HG02840 (cell line): ENCODE results near the gene ALPK3.

Source experiments
- ATAC-seq: cut with Tn5 transposase; IDR thresholded peaks from one replicate; pipeline ENCODE4 v1.9.1; 2021; ENCODE audit warnings: mild to moderate bottlenecking, moderate library complexity, moderate number of reproducible peaks; ENCODE audit not compliant: unreplicated experiment, low FRiP score

The ALPK3 gene, protein sequence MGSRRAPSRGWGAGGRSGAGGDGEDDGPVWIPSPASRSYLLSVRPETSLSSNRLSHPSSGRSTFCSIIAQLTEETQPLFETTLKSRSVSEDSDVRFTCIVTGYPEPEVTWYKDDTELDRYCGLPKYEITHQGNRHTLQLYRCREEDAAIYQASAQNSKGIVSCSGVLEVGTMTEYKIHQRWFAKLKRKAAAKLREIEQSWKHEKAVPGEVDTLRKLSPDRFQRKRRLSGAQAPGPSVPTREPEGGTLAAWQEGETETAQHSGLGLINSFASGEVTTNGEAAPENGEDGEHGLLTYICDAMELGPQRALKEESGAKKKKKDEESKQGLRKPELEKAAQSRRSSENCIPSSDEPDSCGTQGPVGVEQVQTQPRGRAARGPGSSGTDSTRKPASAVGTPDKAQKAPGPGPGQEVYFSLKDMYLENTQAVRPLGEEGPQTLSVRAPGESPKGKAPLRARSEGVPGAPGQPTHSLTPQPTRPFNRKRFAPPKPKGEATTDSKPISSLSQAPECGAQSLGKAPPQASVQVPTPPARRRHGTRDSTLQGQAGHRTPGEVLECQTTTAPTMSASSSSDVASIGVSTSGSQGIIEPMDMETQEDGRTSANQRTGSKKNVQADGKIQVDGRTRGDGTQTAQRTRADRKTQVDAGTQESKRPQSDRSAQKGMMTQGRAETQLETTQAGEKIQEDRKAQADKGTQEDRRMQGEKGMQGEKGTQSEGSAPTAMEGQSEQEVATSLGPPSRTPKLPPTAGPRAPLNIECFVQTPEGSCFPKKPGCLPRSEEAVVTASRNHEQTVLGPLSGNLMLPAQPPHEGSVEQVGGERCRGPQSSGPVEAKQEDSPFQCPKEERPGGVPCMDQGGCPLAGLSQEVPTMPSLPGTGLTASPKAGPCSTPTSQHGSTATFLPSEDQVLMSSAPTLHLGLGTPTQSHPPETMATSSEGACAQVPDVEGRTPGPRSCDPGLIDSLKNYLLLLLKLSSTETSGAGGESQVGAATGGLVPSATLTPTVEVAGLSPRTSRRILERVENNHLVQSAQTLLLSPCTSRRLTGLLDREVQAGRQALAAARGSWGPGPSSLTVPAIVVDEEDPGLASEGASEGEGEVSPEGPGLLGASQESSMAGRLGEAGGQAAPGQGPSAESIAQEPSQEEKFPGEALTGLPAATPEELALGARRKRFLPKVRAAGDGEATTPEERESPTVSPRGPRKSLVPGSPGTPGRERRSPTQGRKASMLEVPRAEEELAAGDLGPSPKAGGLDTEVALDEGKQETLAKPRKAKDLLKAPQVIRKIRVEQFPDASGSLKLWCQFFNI (N-terminal part only)

DNA sequence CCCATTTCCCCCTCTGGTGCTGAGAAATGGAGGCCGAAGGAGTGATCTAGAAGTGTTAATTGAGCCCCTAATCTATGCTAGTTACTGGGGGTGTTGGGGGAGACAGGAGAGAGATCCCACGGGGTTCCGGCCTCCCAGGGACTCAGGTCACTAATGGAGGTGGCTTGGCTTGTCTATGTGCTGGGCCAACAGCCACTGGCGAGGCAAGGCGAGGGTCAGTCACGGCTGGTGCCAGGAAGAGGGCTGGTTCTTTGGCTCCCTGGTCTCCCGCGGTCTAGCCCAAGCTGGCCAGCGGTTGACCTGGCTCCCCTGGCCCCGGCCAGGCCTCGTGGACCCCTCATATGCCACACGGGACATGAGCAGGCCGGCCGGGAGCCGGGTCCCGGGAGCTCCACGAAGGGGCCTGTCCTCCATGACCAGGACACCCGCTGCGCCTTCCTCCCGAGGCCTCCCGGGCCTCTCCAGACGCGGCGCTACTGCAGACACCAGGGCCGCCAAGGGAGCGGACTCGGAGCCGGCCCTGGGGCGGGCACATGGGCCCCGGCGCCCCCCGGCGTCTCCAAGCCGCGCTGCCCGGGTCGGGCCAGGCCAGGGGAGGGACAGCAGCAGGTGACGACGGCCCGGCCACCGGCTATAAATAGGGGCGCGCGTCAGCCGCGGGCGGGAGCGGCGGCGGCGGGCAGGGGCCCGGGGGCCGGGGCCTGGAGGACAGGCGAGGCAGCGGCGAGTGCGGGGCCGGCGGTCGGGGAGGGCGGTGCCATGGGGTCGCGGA lies at the start of gene ALPK3:
Gene ALPK3, plus strand, starts transcription at position 663 of the 772 bp plus-strand sequence. Its CDS starts 97 bp downstream, at position 760.
- no peak for ATAC-seq

DNA sequence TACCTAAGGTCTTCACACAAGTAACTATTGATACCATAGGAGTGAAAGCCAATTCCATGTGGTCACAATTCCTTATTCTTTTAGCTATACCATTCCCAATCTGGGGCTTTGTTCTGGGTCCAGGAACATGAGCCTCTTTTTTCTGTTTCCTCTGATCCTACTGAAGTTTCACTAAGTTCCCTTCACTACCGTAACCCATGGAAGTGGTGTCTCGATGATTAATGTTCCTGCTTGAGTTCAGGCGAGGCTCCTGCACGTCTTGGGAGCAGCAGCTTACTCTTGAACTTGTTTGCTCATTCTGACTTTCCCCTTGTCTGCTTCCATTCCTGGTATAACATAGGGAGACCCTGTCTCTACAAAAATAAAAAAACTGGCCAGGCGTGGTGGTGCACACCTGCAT lies 45.1 kb upstream of the ALPK3 start:
- ATAC-seq, result no peak

DNA sequence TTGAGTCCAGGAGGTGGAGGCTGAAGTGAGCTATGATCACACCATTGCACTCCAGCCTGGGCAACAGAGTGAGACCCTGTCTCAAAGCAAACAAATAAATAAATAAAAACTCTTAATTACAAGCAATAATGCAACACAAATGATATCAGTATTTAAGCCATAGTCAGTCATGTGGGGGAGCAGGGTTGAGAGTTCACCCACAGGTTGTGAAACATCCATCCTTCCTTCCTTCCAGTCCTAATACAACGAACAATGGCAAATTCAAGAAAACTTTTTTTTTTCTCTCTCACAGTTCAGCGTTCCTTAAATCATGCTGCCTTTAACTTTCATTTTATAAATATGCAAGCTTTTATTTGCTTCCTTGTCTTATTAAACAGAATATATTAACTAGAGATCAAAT lies 44.7 kb upstream of the ALPK3 start:
- no peak for ATAC-seq

DNA sequence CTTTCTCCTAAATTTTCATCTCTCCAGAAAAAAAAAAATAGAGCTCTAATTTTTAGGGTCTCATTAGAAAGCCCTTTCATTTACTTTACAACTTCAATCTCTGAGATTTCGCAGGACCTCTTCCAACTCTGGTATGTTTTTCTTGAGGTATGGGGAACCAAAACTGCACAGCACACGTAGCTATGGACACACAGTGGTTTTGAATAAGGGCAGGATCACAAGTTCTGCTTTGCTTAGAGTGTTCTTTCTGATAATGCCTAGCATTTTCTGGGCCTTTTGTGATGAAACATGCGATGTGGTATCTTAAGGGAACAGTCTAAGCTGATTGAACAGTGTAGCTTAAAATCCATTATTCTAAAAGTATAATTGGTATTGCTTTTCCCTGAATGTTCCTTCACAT lies 43.4 kb upstream of the ALPK3 start:
- ATAC-seq, result no peak

DNA sequence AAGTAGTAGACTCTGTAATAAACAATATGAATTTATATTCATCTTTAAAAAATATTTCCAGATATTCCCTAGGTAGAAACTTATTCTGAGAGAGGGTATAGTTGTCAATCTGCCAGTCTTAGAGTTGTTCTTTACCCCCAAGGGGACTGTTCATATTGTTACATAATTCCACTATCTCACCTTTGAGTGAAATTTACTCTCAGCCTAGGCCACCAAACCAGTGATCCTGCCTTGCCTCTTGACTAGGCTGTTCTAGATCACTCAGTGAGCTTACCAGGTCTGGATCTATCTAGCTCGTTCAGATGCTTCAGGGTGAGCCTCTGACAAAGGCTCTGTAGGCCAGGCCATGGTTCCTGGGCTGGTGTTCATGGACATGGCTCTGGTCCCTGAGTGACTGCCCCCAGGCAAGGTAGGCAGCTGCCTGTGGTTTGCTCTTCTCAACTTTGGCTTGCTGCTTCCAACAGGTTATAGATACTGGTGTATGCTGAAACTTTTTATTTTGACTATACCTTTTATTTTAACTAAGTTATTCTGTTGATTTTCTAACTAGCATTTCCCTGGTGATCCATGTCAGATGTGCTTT lies 41.2 kb upstream of the ALPK3 start:
- no peak for ATAC-seq

DNA sequence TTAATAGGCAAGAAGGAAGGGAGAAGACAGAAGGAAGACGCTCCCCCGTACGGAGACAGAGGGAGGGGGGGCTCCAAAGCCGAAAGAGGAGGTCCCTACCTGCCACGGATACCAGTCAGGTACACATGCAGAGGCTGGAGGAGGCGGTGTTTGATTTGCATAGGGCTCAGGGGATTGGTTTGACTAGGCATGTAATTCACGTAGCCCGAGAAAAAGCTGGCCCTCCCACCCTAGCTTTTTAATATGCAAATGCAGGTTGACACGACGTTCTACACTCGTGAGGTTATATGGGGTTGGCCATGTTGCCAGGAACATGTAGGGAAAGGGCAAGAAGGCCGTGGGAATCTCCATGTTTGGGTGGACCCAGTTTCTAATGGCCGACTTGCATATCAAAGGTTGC lies 39.0 kb upstream of the ALPK3 start:
- no peak for ATAC-seq

DNA sequence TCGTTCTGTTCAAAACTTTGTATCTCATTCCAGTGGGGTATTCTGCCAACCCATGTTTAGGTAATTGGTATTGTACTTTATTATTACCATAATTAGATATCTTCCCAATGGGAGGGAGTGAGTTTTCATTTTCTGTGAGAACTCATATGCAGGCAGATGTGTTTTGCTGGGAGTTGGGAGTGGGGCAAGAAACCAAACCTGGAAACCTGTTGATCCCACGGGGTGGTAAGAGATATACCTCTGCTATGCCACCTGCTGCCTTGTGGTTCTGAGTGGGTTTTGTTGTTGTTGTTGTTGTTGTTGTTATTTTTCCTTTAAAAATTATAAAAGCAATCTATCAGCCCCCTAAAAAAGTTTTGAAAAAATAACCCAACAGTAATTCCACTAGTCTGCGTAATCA lies 36.7 kb upstream of the ALPK3 start:
- ATAC-seq, result no peak

DNA sequence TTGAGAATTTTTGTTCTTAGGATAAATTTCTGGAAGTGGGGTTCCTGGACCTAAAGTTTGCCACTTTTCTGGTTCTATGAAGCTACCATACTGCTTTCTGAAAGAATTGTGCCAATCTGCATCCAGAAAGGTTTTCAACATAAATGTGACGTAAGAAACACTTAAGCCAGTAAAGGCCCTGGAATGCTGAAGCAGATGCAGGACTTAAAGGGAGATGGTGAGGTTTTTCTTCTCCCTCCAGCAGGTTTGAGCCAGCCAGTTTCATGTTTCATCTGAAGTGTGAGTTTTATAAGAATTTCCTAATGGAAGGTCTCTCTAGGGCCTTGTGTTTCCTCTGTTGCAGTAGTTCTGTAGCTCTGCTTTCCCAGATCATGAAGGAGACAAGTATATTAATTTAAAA lies 35.7 kb upstream of the ALPK3 start:
- ATAC-seq, result no peak

DNA sequence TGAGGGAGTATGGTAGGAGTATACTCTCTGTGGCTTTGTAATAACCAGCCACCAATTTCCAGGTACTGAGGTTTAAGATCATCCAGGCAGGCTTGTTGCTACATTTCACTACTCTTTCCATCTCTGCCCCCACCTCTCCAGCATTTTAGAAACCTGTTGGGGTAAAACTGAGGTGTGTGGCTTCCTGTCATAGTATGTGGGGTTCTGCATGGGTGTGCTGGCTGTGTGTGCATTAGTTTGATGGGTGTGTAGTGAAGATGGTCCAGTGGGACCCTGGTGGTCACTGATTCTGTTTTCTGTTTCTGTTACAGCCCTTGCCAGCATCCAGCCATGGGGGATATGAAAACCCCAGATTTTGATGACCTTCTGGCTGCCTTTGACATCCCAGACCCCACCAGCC lies 34.8 kb upstream of the ALPK3 start:
- ATAC-seq, result no peak

DNA sequence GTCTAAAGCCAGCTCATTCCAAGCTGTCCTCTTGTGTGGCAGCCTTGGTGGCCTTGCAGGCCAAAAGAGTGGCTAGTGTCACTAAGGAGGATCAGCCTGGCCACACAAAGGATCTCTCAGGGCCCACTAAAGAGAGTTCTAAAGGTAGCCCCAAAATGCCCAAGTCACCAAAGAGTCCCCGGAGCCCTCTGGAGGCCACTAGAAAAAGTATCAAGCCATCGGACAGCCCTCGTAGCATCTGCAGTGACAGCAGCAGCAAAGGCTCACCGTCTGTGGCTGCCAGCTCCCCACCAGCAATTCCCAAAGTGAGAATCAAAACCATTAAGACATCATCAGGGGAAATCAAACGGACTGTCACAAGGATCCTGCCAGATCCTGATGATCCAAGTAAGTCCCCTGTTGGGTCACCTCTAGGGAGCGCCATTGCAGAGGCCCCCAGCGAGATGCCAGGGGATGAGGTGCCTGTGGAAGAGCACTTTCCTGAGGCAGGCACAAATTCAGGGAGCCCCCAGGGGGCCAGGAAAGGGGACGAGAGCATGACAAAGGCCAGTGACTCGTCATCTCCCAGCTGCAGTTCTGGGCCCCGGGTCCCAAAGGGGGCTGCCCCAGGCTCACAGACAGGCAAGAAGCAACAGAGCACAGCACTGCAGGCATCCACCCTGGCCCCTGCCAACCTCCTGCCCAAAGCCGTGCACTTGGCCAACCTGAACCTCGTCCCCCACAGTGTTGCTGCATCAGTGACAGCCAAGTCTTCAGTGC lies 33.5 kb upstream of the ALPK3 start:
- no peak for ATAC-seq

DNA sequence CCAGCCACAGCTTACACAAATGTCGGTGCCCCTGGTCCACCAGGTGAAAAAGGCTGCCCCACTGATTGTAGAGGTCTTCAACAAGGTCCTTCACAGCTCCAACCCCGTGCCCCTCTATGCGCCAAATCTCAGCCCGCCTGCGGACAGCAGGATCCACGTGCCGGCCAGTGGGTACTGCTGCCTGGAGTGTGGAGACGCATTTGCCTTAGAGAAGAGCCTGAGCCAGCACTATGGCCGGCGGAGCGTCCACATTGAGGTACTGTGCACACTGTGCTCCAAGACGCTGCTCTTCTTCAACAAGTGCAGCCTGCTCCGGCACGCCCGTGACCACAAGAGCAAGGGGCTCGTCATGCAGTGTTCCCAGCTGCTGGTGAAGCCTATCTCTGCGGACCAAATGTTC lies 32.9 kb upstream of the ALPK3 start:
- ATAC-seq, result no peak

DNA sequence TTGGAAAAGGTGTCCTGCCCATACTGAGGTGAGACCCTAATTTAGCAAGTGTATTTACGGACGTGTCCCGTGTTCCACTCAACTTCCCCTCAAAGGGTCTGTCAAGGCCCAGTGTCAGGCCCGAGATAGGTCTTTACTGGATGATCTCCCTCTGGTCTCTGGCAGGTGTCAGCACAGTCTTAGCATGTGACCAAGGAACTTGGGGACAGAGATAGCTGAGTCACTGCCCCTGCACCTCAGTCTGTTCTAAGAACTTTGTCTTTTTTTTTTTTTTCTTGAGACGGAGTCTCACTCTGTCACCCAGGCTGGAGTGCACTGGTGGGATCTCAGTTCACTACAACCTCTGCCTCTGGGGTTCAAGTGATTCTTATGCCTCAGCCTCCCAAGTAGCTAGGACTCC lies 32.1 kb upstream of the ALPK3 start:
- ATAC-seq, result no peak

DNA sequence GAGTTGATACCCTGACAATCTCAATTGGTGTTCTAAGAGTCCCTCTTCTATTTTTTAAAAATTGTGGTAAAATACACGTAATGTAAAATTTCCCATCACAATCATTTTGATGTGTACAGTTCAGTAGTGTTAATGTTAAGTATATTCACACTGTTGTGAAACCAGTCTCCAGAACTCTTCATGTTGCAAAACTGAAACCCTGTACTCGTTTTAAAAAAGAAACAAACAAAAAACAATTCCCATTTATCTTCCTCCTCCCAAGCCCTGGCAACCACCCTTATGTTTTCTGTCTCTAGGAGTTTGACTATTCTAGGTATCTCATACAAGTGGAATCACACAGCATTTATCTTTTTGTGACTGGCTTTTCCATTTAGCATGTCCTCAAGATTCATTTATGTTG lies 28.7 kb upstream of the ALPK3 start:
- ATAC-seq, result no peak

DNA sequence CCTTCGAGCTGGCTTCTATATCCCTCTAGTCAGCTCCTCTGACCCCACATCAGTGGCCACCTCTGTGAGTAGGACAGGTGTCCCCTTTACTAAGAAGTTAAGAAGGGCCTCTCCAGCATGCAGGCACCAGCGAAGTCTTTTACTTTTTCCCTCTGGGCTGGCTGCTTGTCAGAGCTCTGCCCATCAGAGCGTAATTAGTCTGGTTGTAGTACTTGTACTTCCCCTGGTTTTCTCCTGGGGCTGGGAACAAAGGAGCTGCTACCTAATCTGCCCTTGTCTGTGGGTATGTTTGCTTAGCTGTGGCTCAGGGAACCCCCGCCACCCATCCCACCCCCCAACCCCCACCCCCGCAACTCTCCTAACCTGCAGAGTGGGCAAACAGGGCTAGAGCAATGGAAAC lies 27.4 kb upstream of the ALPK3 start:
- ATAC-seq, result no peak

DNA sequence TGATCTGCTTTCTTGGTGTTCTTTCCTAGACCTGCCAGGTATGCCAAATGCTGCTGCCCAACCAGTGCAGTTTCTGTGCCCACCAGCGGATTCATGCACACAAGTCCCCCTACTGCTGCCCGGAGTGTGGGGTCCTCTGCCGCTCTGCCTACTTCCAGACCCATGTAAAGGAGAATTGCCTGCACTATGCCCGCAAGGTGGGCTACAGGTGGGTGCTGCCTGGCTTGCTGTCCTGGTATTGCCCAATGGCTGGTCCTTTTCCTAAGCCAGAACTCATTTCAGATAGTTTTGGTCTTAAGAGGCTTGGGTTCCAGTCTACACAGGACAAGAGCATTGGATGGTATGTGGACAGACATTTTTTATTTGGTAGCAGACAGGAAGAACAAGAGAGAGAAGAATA lies 26.5 kb upstream of the ALPK3 start:
- no peak for ATAC-seq

DNA sequence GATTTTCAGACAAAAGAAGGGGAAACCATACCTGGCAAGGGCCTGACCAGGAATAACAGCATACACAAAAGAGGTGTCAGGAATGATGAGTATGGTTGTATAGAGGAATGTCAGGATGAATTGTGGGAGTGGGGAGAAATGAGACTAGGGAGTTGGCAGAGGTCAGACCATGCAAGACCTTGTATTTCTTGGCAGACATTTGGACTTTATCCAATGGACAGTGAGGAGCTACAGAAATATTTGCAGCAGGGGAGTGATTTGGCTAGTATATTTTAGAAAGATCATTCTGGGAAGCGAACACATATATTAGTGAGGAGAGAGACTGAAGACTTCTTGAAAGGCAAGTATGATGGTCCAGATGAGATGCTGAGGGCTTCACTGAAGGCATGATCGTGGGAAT lies 25.4 kb upstream of the ALPK3 start:
- ATAC-seq, result no peak

DNA sequence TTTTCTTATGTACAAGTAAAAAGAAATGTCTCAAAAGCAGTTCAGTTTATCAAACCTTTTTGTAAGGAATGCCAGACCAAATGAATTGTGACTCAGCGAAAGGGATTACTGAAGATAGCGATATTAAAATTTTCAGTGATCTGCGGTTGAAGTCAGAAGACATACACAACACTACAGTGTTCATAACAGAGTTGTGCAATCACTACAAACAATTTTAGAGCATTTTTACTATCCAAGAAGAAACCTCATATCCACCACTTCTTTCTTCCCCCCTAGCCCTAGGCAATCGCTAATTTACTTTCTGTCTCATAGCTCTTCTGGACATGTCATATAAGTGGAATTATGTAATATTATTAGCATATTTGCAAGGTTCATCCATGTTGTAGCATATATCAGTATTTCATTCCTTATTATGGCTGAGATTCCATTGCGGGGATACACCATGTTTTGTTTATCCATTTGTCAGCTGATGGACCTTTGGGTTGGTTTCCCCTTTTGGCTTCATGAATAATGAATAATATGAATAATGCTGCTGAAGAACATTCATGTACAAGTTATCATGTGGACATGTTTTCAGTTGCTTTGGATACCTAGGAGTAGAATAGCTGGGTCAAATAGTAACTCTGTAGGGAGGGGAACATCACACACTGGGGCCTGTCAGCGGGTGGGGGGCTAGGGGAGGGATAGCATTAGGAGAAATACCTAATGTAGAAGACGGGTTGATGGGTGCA lies 23.6 kb upstream of the ALPK3 start:
- no peak for ATAC-seq

DNA sequence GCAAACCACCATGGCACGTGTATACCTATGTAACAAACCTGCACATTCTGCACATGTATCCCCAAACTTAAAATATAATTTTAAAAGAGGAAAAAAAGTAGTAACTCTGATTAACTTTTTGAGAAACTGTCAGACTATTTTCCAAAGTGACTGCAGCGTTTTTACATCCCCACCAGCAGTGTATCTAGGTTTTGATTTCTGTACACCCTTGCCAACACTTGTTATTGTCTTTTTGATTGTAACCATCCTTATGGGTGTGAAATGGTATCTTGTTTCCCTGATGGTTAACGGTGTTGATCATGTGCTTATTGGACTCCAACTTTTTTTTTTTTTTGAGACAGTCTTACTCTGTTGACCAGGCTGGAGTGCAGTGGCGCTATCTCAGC lies 23.0 kb upstream of the ALPK3 start:
- no peak for ATAC-seq
